Measurements from ENCODE around the gene SLC25A41.
"Not testable (repeated sequence)": the region's sequence is repeated elsewhere in the genome, so short reads cannot be mapped to it uniquely, and the experiment has no call there.

The SLC25A41 gene

GRCh38 chr19:6428692-6429418 is 4.7 kb downstream of the SLC25A41 start:
- DNase-seq (ENCODE audit: low spot score), result not testable (repeated sequence)

- DNase-seq (ENCODE audit: low spot score), result no peak
Measured at GRCh38 chr19:6427131-6427530, 6.4 kb downstream of the SLC25A41 start.

- no peak for DNase-seq (ENCODE audit: low spot score)
Measured at GRCh38 chr19:6425732-6426620, 7.6 kb downstream of the SLC25A41 start.

- DNase-seq (ENCODE audit: low spot score), result peak; percentile 100
Measured at GRCh38 chr19:6424939-6425731, 8.4 kb downstream of the SLC25A41 start.

DNA sequence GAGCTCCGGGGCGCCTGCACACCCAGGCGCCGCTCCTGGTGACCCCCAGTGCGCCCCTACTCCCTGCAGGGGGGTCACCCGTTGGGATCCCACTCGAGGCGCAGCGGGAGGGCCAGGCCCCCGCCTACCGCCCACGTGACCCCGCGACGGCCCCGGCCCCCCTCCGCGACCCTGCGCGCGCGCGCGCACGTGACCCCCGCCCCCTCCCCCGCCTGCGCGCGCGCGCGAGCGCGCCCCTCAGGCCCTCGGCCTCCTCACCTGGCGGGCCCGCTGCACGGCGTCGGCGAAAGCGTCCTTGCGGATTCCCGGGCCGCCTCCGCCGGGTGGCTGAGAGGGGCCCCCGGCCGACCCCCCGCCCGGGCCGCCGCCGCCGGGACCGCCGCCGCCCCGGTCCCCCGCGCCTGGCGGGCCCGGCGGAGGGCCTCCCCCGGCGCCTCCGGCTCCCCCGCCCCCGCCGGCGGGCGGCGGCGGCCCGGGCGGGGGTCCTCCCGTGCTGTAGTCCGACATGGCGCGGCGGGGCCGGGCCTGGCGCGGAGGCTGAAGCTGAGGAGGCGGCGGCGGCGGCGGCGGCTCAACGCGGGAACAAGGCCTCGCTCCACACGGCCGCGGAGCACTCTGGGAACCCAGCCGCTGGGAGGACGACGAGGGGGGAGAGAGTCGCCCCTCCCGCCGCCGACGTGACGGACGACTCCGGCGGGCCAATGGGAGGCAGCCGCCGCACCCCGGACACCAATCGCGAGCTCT is 9.2 kb downstream of the SLC25A41 start, which contains the start of gene KHSRP:
TSS of gene KHSRP (minus strand) at position 617 of the 744 bp plus-strand sequence. CDS start at position 507, 110 bp downstream.
- no peak for DNase-seq (ENCODE audit: low spot score)

DNA sequence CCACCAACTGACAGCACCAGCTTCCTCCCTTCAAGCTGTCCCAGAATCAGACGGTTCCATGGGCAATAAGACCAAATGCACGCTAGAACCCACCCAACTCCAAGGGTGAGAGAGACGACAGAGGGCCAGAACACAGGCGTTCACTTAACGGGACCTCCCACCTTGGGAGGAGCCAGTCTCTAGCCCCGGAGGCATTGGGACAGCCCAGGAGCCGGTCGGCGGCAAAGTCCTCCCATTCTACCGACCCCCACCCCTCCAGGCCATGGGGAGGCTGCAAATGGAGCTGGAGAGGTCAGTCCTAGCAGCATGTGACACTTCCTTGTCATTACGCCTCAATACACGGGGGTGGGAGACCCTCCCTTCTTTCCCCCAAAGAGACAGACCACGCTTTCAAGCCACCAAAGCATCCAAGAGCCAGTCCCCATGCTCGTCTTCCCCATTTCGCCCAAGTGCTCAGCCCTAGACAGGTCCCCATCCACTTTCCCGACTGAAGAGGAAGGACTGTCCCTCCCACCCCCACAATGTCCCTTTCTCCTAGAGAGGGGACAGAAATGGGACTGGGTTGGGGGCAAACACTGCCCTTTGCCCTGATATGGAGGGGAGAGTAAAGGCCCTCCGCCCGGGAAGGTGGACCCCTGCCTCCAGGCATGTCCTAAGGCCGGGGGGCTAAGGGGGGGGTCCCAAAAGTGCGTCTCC is 9.9 kb downstream of the SLC25A41 start:
- DNase-seq (ENCODE audit: low spot score), result no peak

GRCh38 chr19:6421075-6422014 is 12.2 kb downstream of the SLC25A41 start:
- DNase-seq (ENCODE audit: low spot score), result no peak

GRCh38 chr19:6418562-6418932 is 15.0 kb downstream of the SLC25A41 start:
- DNase-seq (ENCODE audit: low spot score), result no peak

- DNase-seq (ENCODE audit: low spot score), result no peak
Measured at GRCh38 chr19:6417713-6418561, 15.6 kb downstream of the SLC25A41 start.

DNA sequence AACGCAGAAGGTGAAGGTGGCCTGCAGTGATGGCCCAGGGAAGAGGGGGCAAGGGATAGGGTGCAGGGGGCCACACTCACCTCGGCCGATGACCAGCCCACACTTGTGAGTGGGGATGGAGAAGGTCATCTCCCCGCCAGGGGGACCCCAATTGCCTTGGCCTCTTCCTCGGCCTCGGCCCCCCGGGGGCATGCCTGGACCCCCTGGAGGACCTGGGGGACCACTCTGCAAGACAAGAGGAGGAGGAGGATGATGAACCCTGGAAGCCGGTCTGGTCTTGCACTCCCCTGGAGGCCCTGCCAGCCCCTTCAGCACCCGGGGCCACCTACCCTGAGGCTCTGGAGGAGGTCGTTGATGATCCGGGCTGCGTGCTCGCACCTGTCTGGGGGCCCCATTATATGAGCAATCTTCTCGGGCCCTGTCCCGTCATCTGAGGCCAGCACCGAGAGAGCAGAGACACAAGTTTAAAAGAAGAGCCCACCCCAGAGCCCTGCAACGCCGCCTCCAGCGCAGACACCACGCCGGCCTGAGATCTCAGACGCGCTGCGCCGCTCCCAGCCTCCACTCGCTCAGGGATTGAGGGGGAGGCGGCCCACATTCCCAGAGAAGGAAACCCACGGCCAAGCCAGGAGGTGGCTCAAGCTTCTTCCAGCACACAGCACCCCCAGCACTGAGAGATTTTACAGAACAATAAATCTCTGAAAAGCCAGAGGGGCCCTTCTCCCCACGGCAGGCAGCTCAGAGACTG is 16.7 kb downstream of the SLC25A41 start:
- DNase-seq (ENCODE audit: low spot score), result no peak

DNA sequence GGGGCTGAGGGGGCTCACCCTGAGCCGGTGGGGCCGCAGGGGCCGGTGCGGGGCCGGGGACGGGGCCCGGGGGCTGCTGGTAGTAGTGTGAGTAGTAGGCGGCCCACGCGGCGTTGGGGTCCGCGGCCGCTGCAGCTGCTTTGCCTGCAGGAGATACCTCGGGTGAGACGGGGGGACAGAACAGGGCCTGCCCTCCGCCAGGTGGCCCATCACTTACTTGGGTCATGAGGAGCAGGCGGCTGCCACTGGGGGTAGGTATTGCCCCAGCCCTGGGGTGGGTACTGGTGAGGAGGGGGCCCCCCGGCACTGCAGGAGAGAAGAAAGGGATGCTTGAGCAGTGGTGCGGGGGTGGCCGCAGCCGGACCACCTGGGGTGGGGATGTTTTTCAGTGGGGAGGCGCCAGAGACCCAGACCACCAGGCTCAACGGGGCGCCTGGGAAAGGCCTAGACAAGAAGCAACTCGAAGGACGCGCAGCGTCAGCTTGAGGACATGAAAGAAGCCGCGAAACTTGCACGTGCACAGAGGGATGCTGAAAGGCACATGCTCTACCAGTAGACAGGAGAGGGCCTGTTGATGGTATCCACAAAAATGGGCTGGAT is 17.9 kb downstream of the SLC25A41 start:
- DNase-seq (ENCODE audit: low spot score), result no peak

DNA sequence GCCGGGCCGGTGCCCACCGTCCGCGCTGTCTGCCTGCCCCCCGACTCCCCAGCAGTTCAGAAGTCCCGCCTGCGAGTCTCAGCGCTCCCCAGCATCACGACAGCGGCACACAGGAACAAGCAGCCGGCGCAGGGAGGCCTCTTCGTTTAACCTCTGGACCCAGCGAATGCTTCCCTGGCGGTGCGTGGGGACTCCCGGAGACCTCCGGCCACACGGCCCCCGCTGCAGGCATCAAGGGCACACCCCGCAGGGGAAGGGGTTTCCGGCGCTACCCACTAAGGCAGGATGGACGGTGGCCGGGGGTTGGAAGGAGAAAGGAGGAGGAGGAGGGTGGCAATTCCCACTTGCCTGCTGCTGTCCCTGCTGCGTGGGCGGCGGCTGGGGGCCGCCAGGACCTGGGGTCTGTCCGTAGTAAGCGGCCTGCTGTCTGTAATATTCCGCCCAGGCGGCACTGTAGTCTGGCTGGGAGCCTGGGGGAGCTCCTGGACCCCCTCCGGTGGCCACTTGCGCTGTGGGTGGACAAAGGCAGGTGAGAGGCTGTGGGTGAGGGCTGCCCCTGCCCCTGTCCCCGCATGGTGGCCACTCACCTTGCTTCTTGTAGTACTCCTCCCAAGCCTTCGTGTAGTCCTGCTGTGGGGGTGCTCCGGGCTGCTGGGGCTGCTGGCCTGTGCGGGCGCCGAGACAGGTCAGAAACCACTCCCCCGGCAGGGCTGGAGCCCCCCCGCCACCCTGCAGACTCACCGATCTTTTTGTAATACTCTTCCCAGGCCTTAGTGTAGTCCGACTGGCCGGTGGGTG is 18.6 kb downstream of the SLC25A41 start:
- DNase-seq (ENCODE audit: low spot score), result no peak

- DNase-seq (ENCODE audit: low spot score), result no peak
Measured at GRCh38 chr19:6413721-6414643, 19.6 kb downstream of the SLC25A41 start.

DNA sequence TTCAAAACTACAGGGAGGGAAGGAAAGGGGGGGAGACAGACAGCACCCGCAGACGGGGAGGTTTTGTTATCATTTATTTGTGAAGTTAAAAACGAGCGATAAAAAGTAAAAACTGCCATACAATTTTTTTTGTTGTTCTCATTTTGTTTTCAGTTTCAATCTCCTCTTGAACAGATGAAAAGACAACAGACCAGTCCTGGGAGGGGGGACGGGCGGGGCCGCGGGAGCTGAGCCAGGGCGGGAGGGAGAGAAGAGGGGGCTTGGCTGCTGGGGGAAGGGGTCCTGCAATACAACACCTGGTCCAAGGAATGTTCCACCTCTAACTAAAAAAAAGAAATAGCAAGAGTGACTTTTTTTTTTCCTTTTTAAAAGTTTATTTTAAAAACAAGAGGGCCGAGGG is 20.3 kb downstream of the SLC25A41 start:
- no peak for DNase-seq (ENCODE audit: low spot score)

- no peak for DNase-seq (ENCODE audit: low spot score)
Measured at GRCh38 chr19:6412447-6413091, 21.0 kb downstream of the SLC25A41 start.

Data from SW480 (cell line).